Chondrocyte (in vitro differentiated cells): ENCODE data around the gene PRL. TPM values are rescaled to one million over a fixed set of nuclear protein-coding genes. Genes with fewer than 3 reads are reported as not detected.

Experiments used
- DNase-seq: peaks from one replicate; pipeline ENCODE4 v3.0.0; 2021; ENCODE audit warnings: mixed read lengths, low spot score
- H3K27ac Mint-ChIP-seq: one replicate; pipeline ENCODE4 v1.8.0; 2021; ENCODE audit warnings: mild to moderate bottlenecking, moderate library complexity, mixed read lengths; ENCODE audit not compliant: unreplicated experiment
- H3K27me3 Mint-ChIP-seq: 2 replicates; pipeline ENCODE4 v1.8.0; 2021; ENCODE audit warnings: low read depth, mixed read lengths
- H3K36me3 Mint-ChIP-seq: 2 replicates; pipeline ENCODE4 v1.8.0; 2021; ENCODE audit warnings: low read depth, mixed read lengths
- H3K4me1 Mint-ChIP-seq: 2 replicates; pipeline ENCODE4 v1.8.0; 2021; ENCODE audit warnings: low read depth, mild to moderate bottlenecking, mixed read lengths
- H3K4me3 Mint-ChIP-seq: one replicate; pipeline ENCODE4 v1.8.0; 2021; ENCODE audit warnings: mild to moderate bottlenecking, moderate library complexity, mixed read lengths; ENCODE audit not compliant: unreplicated experiment
- H3K9me3 Mint-ChIP-seq: 2 replicates; pipeline ENCODE4 v1.8.0; 2021; ENCODE audit warnings: low read depth, mixed read lengths
- total RNA-seq: library from RNA; stranded (reverse); gene quantifications from 3 replicates; pipeline ENCODE4 v1.2.1, GENCODE V29; 2021
- TF ChIP-seq, protein P1 (sequence below): fragments of 200-600 bp; sonication (generic); IDR thresholded peaks from 2 replicates; pipeline ENCODE4 v1.5.0; 2021; ENCODE audit warnings: antibody characterized with exemption, mild to moderate bottlenecking, moderate library complexity

Gene PRL
- total RNA-seq, 1 donor from 2014 or later, result not detected

DNA sequence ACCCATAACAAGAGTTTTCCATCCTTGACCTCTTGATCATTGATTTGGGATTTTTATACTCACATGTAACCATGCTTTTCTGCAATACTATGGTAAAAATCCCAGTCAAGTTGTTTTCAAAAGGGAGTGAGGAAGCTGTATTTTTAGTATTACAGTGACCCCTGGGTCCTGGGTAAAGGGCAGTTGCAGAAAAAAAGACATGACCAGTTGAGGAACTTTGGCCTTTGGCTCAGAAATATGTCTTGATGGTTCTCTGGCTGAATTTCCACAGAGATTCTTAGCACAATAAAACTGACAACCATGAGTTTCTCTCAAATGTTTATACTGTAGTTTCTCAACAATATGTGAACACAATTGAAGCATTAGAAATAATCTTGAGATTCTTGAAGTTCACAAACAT is 28.6 kb upstream of the PRL start:
- Mint-ChIP-seq H3K27ac (no peak overlapping the region), H3K4me1 (peaks cover 37% of the 10 kb centered on the region), H3K4me3 (no peak overlapping the region), H3K9me3 (no peaks in the 10 kb centered on the region), H3K27me3 (no peaks in the 10 kb centered on the region), H3K36me3 (no peaks in the 10 kb centered on the region)
- TF ChIP-seq, protein P1, sequence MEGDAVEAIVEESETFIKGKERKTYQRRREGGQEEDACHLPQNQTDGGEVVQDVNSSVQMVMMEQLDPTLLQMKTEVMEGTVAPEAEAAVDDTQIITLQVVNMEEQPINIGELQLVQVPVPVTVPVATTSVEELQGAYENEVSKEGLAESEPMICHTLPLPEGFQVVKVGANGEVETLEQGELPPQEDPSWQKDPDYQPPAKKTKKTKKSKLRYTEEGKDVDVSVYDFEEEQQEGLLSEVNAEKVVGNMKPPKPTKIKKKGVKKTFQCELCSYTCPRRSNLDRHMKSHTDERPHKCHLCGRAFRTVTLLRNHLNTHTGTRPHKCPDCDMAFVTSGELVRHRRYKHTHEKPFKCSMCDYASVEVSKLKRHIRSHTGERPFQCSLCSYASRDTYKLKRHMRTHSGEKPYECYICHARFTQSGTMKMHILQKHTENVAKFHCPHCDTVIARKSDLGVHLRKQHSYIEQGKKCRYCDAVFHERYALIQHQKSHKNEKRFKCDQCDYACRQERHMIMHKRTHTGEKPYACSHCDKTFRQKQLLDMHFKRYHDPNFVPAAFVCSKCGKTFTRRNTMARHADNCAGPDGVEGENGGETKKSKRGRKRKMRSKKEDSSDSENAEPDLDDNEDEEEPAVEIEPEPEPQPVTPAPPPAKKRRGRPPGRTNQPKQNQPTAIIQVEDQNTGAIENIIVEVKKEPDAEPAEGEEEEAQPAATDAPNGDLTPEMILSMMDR, result no peak
- no peak for DNase-seq

DNA sequence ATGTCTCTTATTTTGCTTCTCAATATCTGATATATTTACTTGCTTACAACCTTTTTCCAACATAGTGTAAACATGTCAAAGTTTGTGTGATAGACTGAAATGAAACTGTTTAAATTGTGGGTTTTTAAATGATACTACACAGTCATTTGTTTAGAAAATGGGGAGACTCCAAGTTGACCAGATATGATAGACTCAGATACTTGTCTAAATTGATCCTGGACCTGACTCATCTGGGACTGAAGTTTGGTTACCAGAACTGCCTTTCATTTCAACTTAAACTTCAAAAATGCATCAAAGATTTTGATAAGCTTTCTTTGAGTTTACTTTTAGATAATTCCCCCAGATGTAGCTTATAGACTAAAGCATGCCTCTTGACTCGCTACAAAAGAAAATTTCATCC is 27.0 kb upstream of the PRL start:
- Mint-ChIP-seq H3K4me3 (no peak overlapping the region), H3K4me1 (peaks cover 41% of the 10 kb centered on the region)

DNA sequence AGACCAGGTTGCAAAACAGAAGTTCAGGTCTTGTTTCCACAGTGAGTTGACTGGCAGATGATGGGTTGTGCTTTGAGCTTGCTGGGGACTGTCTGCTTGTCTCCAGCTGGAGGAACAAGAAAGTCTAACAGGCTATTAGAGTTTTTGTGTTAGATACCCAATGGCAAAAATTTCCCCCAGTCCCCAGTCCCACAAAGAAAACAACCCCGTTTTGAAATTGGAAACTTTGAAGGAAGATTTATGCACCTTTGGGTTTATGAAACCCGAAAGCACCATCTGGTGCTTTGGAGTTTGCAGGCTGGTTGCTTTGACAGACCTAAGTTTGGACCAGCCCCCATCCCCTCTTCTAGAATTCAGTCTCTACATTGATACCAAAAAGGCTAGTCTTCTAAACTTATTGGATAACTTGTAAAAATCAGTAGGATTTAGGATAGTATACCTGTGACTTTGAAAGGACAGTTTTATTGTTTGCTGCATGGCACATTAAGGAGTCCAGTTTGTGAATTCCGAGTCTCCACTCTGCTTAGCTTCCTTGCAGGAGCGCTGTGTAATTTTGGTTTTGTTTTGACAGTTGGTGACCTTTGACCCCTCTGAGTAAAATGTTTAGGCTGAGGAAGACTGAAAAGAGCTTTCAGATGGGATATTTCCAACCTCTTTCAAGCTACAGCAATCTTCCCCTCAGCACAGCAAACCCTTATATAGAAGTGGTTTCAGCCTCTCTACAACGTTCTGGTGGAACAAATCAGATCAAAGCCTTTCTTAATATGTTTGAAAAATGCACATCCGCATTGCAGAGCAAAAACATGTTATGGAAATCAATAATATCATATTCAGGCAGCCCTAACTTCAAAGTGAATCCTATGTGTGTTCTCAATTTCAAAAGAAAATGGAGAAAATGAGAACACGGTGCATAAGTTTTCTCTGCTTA is 25.5 kb upstream of the PRL start:
- Mint-ChIP-seq H3K27me3 (no peaks in the 10 kb centered on the region), H3K4me1 (peaks cover 33% of the 10 kb centered on the region), H3K4me3 (no peak overlapping the region), H3K9me3 (peaks cover 4% of the 10 kb centered on the region), H3K27ac (no peak overlapping the region), H3K36me3 (no peaks in the 10 kb centered on the region)
- no peak for DNase-seq
- TF ChIP-seq, protein P1, result no peak

More for the DNA sequence above, 27.0 kb upstream of the PRL start:
- H3K9me3 Mint-ChIP-seq, result no peaks in the 10 kb centered on the region
- no peak for DNase-seq
- no peaks in the 10 kb centered on the region for H3K27me3 Mint-ChIP-seq
- no peak overlapping the region for H3K27ac Mint-ChIP-seq
- TF ChIP-seq, protein P1, result no peak
- no peaks in the 10 kb centered on the region for H3K36me3 Mint-ChIP-seq

DNA sequence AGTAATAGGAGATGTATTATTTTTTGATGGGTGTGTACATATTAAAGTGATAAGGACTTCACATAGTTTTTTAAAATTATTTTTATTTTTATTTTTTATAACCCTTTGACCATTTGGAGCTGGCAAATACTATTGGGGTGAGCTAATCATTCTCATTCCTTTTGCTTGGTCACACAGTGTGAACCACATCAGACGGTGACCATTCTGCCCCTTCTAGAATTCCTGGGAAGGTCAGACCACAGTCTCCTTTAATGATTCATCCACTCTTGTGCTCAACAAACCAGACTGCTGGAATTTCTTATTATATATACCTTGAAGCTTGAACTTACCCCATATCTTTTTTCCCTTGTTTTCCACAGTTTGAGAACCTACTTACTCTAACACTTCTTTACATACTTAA is 23.9 kb upstream of the PRL start:
- Mint-ChIP-seq H3K27me3 (no peaks in the 10 kb centered on the region), H3K36me3 (no peaks in the 10 kb centered on the region), H3K9me3 (peaks cover 4% of the 10 kb centered on the region), H3K27ac (peak overlapping the region; percentile 41), H3K4me1 (peaks cover 31% of the 10 kb centered on the region), H3K4me3 (no peak overlapping the region)
- TF ChIP-seq, protein P1, result no peak
- no peak for DNase-seq

DNA sequence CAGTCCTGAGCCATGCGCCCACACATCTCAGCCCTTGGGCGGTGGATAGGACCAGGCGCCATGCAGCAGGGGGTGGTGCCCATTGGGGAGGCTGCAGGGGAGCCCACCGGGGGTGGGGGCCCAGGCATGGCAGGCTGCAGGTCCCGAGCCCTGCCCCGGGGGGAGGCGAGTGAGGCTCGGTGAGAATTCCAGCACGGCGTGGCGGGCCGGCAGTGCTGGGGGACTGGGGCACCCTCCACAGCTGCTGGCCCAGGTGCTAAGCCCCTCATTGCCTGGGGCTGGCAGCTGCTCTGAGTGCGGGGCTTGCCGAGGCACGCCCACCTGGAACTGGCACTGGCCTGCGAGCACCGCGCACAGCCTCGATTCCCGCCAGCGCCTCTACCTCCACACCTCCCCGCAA is 21.6 kb upstream of the PRL start:
- TF ChIP-seq, protein P1, result no peak
- peaks cover 19% of the 10 kb centered on the region for H3K9me3 Mint-ChIP-seq

More for the DNA sequence above, 21.6 kb upstream of the PRL start:
- H3K4me3 Mint-ChIP-seq, result no peak overlapping the region
- H3K27me3 Mint-ChIP-seq, result no peaks in the 10 kb centered on the region
- DNase-seq, result peak; percentile 78
- H3K36me3 Mint-ChIP-seq, result peaks cover 6% of the 10 kb centered on the region
- peaks cover 26% of the 10 kb centered on the region for H3K4me1 Mint-ChIP-seq
- H3K27ac Mint-ChIP-seq, result no peak overlapping the region
